ENCODE results near the gene ACOT4. TPM values are rescaled to one million over a fixed set of nuclear protein-coding genes. Genes with fewer than 3 reads are reported as not detected.
A peak's percentile ranks its signal among the peaks of the same experiment; 100 is the strongest.

The ACOT4 gene
- polyA plus RNA-seq, 1 donor from 2014 or later = 1.1 TPM

DNA sequence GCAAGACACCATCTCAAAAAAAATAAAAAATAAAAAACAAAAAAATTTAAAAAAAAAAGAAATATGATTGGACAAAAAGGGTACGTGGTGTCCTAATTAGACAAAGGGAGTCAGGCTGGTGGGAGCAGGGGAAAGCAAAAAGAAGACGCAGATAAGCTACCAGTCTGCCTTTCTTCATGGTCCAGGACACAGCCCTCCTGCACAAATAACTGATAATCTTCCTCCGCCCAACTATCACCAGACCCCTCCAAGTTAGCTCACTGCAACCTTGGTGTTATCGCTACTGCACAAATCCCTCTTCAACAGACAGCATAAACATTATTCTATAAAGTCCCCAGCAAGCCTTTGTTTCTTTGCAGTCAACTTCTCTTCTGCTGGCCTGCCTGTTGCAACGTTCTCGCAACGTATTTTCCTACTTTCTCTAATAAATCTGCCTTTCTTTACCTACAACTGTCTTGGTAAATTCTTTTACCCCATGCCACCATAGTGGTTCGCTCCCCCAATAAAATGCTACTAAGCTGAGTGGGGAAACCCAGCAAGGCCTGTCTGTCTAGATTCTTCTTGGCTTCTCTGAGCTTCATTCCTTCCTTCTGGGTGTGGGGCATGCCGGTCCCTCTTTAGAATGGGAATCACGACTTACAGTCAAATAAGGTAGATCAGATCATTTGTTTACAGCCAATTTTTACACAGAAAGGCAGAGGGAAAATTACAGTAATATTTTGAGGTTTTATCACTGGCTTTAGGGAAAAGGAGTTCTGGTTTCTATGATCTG, 38.5 kb downstream of the ACOT4 start:
- H4K20me1 ChIP-seq (ENCODE audit: insufficient read depth) = no peaks in the 10 kb centered on the region
- H2AFZ ChIP-seq (ENCODE audit: low read depth, low read length) = no peak overlapping the region
- H3K27me3 ChIP-seq (ENCODE audit: insufficient read depth, low read depth, low read length) = peaks cover 23% of the 10 kb centered on the region
- no peak overlapping the region for H3K4me2 ChIP-seq (ENCODE audit: low read length)
- no peak overlapping the region for H3K4me3 ChIP-seq (ENCODE audit: low read length)
- no peaks in the 10 kb centered on the region for H3K9me3 ChIP-seq (ENCODE audit: low read length)
- H3K79me2 ChIP-seq (replicated peaks; ENCODE audit: insufficient read depth, low read length) = no peaks in the 10 kb centered on the region
- no peaks in the 10 kb centered on the region for H3F3A ChIP-seq (ENCODE audit: insufficient read depth, low read length, poor library complexity, severe bottlenecking)
- H3K9me2 ChIP-seq (ENCODE audit: insufficient read depth, low read length) = no peaks in the 10 kb centered on the region
- TF ChIP-seq MXI1 (conservative IDR thresholded peaks at IDR 0.05; ENCODE audit: poor library complexity, severe bottlenecking) (no peak), RAD21 (conservative IDR thresholded peaks at IDR 0.05) (no peak), TAF1 (IDR thresholded peaks at IDR 0.05; ENCODE audit: low read depth) (no peak), SMC3 (conservative IDR thresholded peaks at IDR 0.05; ENCODE audit: poor library complexity) (no peak), EP300 (conservative IDR thresholded peaks at IDR 0.05; ENCODE audit: poor library complexity, severe bottlenecking) (no peak), POLR2AphosphoS5 (IDR thresholded peaks at IDR 0.05) (no peak), EZH2 (IDR thresholded peaks at IDR 0.05; ENCODE audit: borderline replicate concordance, insufficient read depth, low read length, poor library complexity, severe bottlenecking) (no peak)
- TF ChIP-seq, protein P1, sequence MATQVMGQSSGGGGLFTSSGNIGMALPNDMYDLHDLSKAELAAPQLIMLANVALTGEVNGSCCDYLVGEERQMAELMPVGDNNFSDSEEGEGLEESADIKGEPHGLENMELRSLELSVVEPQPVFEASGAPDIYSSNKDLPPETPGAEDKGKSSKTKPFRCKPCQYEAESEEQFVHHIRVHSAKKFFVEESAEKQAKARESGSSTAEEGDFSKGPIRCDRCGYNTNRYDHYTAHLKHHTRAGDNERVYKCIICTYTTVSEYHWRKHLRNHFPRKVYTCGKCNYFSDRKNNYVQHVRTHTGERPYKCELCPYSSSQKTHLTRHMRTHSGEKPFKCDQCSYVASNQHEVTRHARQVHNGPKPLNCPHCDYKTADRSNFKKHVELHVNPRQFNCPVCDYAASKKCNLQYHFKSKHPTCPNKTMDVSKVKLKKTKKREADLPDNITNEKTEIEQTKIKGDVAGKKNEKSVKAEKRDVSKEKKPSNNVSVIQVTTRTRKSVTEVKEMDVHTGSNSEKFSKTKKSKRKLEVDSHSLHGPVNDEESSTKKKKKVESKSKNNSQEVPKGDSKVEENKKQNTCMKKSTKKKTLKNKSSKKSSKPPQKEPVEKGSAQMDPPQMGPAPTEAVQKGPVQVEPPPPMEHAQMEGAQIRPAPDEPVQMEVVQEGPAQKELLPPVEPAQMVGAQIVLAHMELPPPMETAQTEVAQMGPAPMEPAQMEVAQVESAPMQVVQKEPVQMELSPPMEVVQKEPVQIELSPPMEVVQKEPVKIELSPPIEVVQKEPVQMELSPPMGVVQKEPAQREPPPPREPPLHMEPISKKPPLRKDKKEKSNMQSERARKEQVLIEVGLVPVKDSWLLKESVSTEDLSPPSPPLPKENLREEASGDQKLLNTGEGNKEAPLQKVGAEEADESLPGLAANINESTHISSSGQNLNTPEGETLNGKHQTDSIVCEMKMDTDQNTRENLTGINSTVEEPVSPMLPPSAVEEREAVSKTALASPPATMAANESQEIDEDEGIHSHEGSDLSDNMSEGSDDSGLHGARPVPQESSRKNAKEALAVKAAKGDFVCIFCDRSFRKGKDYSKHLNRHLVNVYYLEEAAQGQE (IDR thresholded peaks at IDR 0.05; ENCODE audit: borderline replicate concordance) = no peak
- TF ChIP-seq, protein P2, sequence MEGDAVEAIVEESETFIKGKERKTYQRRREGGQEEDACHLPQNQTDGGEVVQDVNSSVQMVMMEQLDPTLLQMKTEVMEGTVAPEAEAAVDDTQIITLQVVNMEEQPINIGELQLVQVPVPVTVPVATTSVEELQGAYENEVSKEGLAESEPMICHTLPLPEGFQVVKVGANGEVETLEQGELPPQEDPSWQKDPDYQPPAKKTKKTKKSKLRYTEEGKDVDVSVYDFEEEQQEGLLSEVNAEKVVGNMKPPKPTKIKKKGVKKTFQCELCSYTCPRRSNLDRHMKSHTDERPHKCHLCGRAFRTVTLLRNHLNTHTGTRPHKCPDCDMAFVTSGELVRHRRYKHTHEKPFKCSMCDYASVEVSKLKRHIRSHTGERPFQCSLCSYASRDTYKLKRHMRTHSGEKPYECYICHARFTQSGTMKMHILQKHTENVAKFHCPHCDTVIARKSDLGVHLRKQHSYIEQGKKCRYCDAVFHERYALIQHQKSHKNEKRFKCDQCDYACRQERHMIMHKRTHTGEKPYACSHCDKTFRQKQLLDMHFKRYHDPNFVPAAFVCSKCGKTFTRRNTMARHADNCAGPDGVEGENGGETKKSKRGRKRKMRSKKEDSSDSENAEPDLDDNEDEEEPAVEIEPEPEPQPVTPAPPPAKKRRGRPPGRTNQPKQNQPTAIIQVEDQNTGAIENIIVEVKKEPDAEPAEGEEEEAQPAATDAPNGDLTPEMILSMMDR (IDR thresholded peaks at IDR 0.05; ENCODE audit: poor library complexity, severe bottlenecking) = no peak
- no peaks in the 10 kb centered on the region for H3K36me3 ChIP-seq (ENCODE audit: insufficient read depth, low read length)
- H3K27ac ChIP-seq (ENCODE audit: low read length) = no peak overlapping the region
- H3K9ac ChIP-seq (ENCODE audit: low read length) = no peak overlapping the region

DNA sequence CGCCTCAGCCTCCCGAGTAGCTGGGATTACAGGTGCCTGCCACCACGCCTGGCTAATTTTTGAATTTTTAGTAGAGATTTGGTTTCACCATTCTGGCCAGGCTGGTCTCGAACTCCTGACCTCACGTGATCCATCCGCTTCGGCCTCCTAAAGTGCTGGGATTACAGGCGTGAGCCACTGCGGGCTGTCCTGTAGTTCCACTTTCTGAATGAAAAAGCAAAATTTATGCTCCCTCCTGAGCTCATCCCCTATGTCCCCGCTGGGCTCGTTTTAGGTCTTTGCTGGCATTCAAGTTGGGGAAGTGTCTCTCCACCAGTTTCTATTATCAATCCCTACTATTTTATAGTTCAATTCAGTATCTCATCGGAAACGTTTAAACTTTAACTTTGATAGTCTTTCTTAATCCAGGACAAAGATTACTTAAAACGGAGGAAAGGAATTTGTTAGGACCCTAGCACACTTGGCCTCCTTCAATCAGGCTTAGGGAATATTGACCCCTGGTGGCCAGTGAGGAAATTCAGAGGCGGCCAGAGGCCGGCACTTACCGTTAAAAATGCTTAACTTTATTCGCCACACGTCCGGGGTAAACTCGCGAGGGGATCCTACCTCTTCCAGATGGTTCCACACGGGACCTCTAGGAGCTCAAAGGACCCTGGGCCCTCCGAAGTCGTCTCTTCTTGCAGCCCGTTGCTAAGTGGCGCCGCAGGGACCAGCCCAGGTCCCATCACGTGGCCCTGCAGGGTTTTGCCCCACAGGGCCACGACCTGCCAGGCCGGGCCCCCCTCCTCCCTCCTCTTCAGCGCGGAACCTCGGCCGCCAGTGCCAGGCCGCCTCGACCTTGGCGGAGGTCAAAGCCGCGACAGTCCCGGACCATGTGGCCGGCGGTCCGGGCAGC, 41.7 kb downstream of the ACOT4 start:
- H3K9ac ChIP-seq (ENCODE audit: low read length) = peak overlapping the region; percentile 44
- H3K36me3 ChIP-seq (ENCODE audit: insufficient read depth, low read length) = no peaks in the 10 kb centered on the region
- no peaks in the 10 kb centered on the region for H4K20me1 ChIP-seq (ENCODE audit: insufficient read depth)
- H3K27ac ChIP-seq (ENCODE audit: low read length) = no peak overlapping the region
- TF ChIP-seq EZH2 (IDR thresholded peaks at IDR 0.05; ENCODE audit: borderline replicate concordance, insufficient read depth, low read length, poor library complexity, severe bottlenecking) (no peak), SMC3 (conservative IDR thresholded peaks at IDR 0.05; ENCODE audit: poor library complexity) (peak; percentile 47), RAD21 (conservative IDR thresholded peaks at IDR 0.05) (peak; percentile 59), EP300 (conservative IDR thresholded peaks at IDR 0.05; ENCODE audit: poor library complexity, severe bottlenecking) (no peak)
- TF ChIP-seq, protein P1 (IDR thresholded peaks at IDR 0.05; ENCODE audit: borderline replicate concordance) = no peak
- TF ChIP-seq, protein P2 (IDR thresholded peaks at IDR 0.05; ENCODE audit: poor library complexity, severe bottlenecking) = peak; percentile 65
- H3F3A ChIP-seq (ENCODE audit: insufficient read depth, low read length, poor library complexity, severe bottlenecking) = no peaks in the 10 kb centered on the region
- no peaks in the 10 kb centered on the region for H3K9me3 ChIP-seq (ENCODE audit: low read length)
- H3K9me2 ChIP-seq (ENCODE audit: insufficient read depth, low read length) = no peaks in the 10 kb centered on the region
- no peaks in the 10 kb centered on the region for H3K79me2 ChIP-seq (replicated peaks; ENCODE audit: insufficient read depth, low read length)
- no peak overlapping the region for H3K4me2 ChIP-seq (ENCODE audit: low read length)
- H2AFZ ChIP-seq (ENCODE audit: low read depth, low read length) = no peak overlapping the region
- peaks cover 23% of the 10 kb centered on the region for H3K27me3 ChIP-seq (ENCODE audit: insufficient read depth, low read depth, low read length)
- peak overlapping the region; percentile 62 for H3K4me3 ChIP-seq (ENCODE audit: low read length)
